Fibroblast of skin of scalp (primary cell): ENCODE results near the gene HSDL1.

Source experiments
- DNase-seq: peaks from one replicate; pipeline ENCODE4 v3.0.0-alpha.2; 2013

Gene HSDL1

GRCh38 chr16:84080813-84081212 lies 64.2 kb downstream of the HSDL1 start:
- DNase-seq, result no peak

- no peak for DNase-seq
These were observed 64.6 kb downstream of the HSDL1 start for GRCh38 chr16:84080378-84080777.

GRCh38 chr16:84079664-84080063 lies 65.3 kb downstream of the HSDL1 start:
- DNase-seq, result no peak

- DNase-seq, result no peak
These were observed 69.6 kb downstream of the HSDL1 start for GRCh38 chr16:84075376-84075775.

- DNase-seq, result no peak
These were observed 70.3 kb downstream of the HSDL1 start for GRCh38 chr16:84074721-84075120.
